SK-N-MC (cell line): ENCODE data around the gene TLE6.

Source experiments
- EZH2 ChIP-seq: fragments of 200-600 bp; sonication (generic); IDR thresholded peaks from one replicate; pipeline ENCODE4 v1.6.1; 2017; ENCODE audit warnings: antibody characterized with exemption
- POLR2AphosphoS5 ChIP-seq: IDR thresholded peaks from 2 replicates; pipeline ENCODE4 v1.6.1; 2012; ENCODE audit warnings: mild to moderate bottlenecking, low read depth, low read length, borderline replicate concordance

DNA sequence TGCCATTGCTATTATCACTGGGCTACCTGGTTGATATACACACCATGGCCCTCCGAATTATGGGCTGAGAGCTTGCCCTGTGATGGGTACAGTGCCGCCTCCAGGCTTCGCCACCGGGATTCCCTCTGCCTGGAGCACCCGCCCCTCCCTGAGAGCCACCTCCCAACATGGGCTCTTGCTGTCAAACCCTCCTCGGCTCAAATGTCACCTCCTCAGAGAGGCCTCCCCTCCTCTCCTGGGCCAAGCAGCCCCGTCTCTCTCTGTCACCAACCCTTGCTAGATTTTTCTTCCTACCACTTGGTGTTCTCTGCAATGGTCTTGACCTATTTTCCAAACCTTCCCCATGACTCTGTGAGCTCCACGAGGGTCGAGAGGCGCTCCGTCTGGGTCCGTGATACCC, 64.0 kb downstream of the TLE6 start:
- TF ChIP-seq POLR2AphosphoS5 (no peak), EZH2 (no peak)
